Measurements from ENCODE around the gene ZNF821.

DNA sequence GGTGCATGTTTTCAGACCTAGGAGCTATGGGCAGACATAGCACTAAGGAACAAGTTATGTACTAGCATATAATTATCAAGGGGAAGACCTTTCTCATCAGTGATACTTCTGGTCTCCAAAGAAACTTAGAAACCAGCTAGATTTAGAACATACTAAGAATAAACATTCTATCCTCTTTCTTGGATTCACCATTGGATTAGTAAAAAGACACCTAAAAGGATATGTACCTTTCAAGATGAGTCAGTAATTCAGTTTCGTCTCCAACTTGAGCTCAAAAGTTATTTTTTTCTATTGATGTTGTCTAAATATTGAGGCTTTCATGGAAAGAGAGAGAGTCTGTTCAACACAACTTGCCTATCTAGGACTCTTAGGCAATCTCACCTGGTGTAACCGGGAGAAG is 13.2 kb downstream of the ZNF821 start:
- TF ChIP-seq POLR2A (IDR thresholded peaks at IDR 0.05): no peak
- TF ChIP-seq, protein P1, sequence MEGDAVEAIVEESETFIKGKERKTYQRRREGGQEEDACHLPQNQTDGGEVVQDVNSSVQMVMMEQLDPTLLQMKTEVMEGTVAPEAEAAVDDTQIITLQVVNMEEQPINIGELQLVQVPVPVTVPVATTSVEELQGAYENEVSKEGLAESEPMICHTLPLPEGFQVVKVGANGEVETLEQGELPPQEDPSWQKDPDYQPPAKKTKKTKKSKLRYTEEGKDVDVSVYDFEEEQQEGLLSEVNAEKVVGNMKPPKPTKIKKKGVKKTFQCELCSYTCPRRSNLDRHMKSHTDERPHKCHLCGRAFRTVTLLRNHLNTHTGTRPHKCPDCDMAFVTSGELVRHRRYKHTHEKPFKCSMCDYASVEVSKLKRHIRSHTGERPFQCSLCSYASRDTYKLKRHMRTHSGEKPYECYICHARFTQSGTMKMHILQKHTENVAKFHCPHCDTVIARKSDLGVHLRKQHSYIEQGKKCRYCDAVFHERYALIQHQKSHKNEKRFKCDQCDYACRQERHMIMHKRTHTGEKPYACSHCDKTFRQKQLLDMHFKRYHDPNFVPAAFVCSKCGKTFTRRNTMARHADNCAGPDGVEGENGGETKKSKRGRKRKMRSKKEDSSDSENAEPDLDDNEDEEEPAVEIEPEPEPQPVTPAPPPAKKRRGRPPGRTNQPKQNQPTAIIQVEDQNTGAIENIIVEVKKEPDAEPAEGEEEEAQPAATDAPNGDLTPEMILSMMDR (IDR thresholded peaks at IDR 0.05): no peak

Data from esophagus squamous epithelium (tissue), 4 donors.